GM23338 (cell line): ENCODE measurements around the gene SHROOM2.

Experiments
- EZH2 ChIP-seq: fragments of 200-600 bp; sonication (generic); IDR thresholded peaks from one replicate; pipeline ENCODE4 v1.8.0; 2017; ENCODE audit warnings: antibody characterized with exemption, mild to moderate bottlenecking, low read depth; ENCODE audit not compliant: unreplicated experiment
- POLR2AphosphoS5 ChIP-seq: IDR thresholded peaks from 2 replicates; pipeline ENCODE4 v1.6.1; 2016; ENCODE audit warnings: antibody characterized with exemption, low read depth
- TF ChIP-seq, protein P1 (sequence below): IDR thresholded peaks from one replicate; pipeline ENCODE4 v1.6.1; 2018; ENCODE audit warnings: antibody characterized with exemption; ENCODE audit not compliant: unreplicated experiment
- TF ChIP-seq, protein P2 (sequence below), 2 experiments: fragments of 200-600 bp in 1 of 2; sonication (generic) in 1 of 2; conservative IDR thresholded peaks; 2 replicates each; pipeline versions ENCODE4 v1.5.1 to v1.6.1; 2016 to 2017; ENCODE audit warnings: antibody characterized with exemption in 2 of 2, low read depth in 2 of 2, mild to moderate bottlenecking in 2 of 2, moderate library complexity in 1 of 2

DNA sequence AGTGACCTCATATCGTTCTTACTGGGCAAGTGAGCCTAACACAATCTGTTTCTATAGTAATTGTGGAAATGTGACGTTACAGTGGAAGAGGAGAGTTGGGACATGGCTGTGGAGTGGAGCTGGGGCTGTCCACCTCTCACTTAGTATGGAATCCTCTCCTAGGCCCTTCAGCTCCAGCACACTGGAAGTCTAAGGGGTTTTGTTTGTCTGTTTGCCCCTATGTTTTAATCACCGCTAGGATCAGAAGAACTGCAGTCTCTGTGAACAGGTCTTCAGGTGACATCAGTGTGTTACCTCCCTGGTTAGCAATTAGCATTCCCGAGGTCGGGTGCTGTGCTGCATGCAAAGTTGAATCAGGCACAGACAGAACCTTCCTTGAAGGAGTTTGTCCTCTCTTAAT is 131.6 kb downstream of the SHROOM2 start:
- TF ChIP-seq, protein P1, sequence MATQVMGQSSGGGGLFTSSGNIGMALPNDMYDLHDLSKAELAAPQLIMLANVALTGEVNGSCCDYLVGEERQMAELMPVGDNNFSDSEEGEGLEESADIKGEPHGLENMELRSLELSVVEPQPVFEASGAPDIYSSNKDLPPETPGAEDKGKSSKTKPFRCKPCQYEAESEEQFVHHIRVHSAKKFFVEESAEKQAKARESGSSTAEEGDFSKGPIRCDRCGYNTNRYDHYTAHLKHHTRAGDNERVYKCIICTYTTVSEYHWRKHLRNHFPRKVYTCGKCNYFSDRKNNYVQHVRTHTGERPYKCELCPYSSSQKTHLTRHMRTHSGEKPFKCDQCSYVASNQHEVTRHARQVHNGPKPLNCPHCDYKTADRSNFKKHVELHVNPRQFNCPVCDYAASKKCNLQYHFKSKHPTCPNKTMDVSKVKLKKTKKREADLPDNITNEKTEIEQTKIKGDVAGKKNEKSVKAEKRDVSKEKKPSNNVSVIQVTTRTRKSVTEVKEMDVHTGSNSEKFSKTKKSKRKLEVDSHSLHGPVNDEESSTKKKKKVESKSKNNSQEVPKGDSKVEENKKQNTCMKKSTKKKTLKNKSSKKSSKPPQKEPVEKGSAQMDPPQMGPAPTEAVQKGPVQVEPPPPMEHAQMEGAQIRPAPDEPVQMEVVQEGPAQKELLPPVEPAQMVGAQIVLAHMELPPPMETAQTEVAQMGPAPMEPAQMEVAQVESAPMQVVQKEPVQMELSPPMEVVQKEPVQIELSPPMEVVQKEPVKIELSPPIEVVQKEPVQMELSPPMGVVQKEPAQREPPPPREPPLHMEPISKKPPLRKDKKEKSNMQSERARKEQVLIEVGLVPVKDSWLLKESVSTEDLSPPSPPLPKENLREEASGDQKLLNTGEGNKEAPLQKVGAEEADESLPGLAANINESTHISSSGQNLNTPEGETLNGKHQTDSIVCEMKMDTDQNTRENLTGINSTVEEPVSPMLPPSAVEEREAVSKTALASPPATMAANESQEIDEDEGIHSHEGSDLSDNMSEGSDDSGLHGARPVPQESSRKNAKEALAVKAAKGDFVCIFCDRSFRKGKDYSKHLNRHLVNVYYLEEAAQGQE: no peak
- TF ChIP-seq EZH2 (no peak), POLR2AphosphoS5 (no peak)
- TF ChIP-seq, protein P2, sequence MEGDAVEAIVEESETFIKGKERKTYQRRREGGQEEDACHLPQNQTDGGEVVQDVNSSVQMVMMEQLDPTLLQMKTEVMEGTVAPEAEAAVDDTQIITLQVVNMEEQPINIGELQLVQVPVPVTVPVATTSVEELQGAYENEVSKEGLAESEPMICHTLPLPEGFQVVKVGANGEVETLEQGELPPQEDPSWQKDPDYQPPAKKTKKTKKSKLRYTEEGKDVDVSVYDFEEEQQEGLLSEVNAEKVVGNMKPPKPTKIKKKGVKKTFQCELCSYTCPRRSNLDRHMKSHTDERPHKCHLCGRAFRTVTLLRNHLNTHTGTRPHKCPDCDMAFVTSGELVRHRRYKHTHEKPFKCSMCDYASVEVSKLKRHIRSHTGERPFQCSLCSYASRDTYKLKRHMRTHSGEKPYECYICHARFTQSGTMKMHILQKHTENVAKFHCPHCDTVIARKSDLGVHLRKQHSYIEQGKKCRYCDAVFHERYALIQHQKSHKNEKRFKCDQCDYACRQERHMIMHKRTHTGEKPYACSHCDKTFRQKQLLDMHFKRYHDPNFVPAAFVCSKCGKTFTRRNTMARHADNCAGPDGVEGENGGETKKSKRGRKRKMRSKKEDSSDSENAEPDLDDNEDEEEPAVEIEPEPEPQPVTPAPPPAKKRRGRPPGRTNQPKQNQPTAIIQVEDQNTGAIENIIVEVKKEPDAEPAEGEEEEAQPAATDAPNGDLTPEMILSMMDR (conservative IDR thresholded peaks at IDR 0.05; ENCODE audit: low read depth in 2 of 2): no peak
